H1 (cell line): Measurements from ENCODE around the gene PDE8A. TPM values are rescaled to one million over a fixed set of nuclear protein-coding genes. Genes with fewer than 3 reads are reported as not detected.

ENCODE experiments used
- CTCF ChIA-PET: fragments of 300-600 bp; sonication (Branson Sonifier 250); formaldehyde crosslinking; loops from one replicate; lab custom pipeline; 2021; ENCODE audit not compliant: partially characterized antibody; lab: Charles Lee
- POLR2A ChIA-PET: fragments of 300-600 bp; sonication (Branson Sonifier 250); formaldehyde crosslinking; loops from one replicate; lab custom pipeline; 2021; ENCODE audit warnings: inconsistent platforms; ENCODE audit not compliant: partially characterized antibody; lab: Charles Lee
- DNase-seq, 2 experiments: peaks; one replicate each; pipeline versions ENCODE4 v3.0.0 to v3.0.0-alpha.2; 2010 to 2022; ENCODE audit warnings: low spot score in 2 of 2, low read depth in 1 of 2, mixed read lengths in 1 of 2
- FAIRE-seq: peaks from 2 replicates; lab custom pipeline; 2011; peaks lifted over from hg19 to GRCh38; lab: Jason Lieb, UNC
- H2AFZ ChIP-seq: 2 replicates; pipeline ENCODE4 v1.8.1; 2012; ENCODE audit warnings: low read length, inconsistent platforms
- H2AK5ac ChIP-seq: 2 replicates; pipeline ENCODE4 v1.6.1; 2013; ENCODE audit warnings: low read depth, low read length
- H2BK120ac ChIP-seq: replicated peaks from 2 replicates; pipeline ENCODE3; 2013; ENCODE audit warnings: low read depth, low read length, inconsistent platforms
- H2BK12ac ChIP-seq: 2 replicates; pipeline ENCODE4 v1.6.1; 2013; ENCODE audit warnings: low read depth, low read length
- H2BK15ac ChIP-seq: 2 replicates; pipeline ENCODE4 v1.6.1; 2013; ENCODE audit warnings: low read length
- H2BK20ac ChIP-seq: 2 replicates; pipeline ENCODE4 v1.6.1; 2013; ENCODE audit warnings: low read length
- H2BK5ac ChIP-seq: 2 replicates; pipeline ENCODE4 v1.6.1; 2013; ENCODE audit warnings: low read depth, low read length
- H3K14ac ChIP-seq: 2 replicates; pipeline ENCODE4 v1.6.1; 2013; ENCODE audit warnings: inconsistent platforms; ENCODE audit not compliant: insufficient read length
- H3K18ac ChIP-seq: 2 replicates; pipeline ENCODE4 v1.6.1; 2013; ENCODE audit warnings: low read length; ENCODE audit errors: extremely low read depth
- H3K23ac ChIP-seq: 2 replicates; pipeline ENCODE4 v1.6.1; 2013; ENCODE audit warnings: inconsistent platforms; ENCODE audit not compliant: insufficient read length
- H3K23me2 ChIP-seq: 2 replicates; pipeline ENCODE4 v1.6.1; 2013; ENCODE audit warnings: low read depth, low read length
- H3K27ac ChIP-seq: 2 replicates; pipeline ENCODE4 v1.6.1; 2011; ENCODE audit warnings: low read depth, low read length, inconsistent platforms
- H3K27me3 ChIP-seq, 4 experiments: replicated peaks in 1 of 4; 1 replicate in 1 of 4; 2 replicates in 3 of 4; pipeline versions ENCODE4 v1.6.1 to v1.8.1; 2011 to 2013; ENCODE audit warnings: low read length in 3 of 4, mild to moderate bottlenecking in 3 of 4, inconsistent platforms in 2 of 4, mixed read lengths in 2 of 4, moderate library complexity in 1 of 4; ENCODE audit not compliant: control insufficient read depth in 3 of 4, insufficient read depth in 3 of 4; ENCODE audit errors: extremely low read depth in 1 of 4
- H3K36me3 ChIP-seq, 4 experiments: 2 replicates each; pipeline versions ENCODE4 v1.6.1 to v1.8.1; 2011 to 2013; ENCODE audit warnings: mild to moderate bottlenecking in 4 of 4, low read length in 3 of 4, moderate library complexity in 2 of 4, control low read depth in 1 of 4, inconsistent platforms in 1 of 4; ENCODE audit not compliant: insufficient read depth in 4 of 4, control insufficient read depth in 2 of 4
- H3K4ac ChIP-seq: replicated peaks from 2 replicates; pipeline ENCODE3; 2013; ENCODE audit warnings: low read length, low read depth, mixed read lengths, inconsistent platforms; ENCODE audit not compliant: insufficient read length
- H3K4me1 ChIP-seq, 4 experiments: replicated peaks in 1 of 4; 1 replicate in 1 of 4; 2 replicates in 3 of 4; pipeline versions ENCODE4 v1.6.1 to v1.8.1; 2011 to 2013; ENCODE audit warnings: low read length in 3 of 4, inconsistent platforms in 2 of 4, mixed read lengths in 1 of 4; ENCODE audit not compliant: insufficient read depth in 4 of 4, control insufficient read depth in 3 of 4
- H3K4me2 ChIP-seq, 2 experiments: 2 replicates each; pipeline versions ENCODE4 v1.6.1 to v1.8.1; 2011 to 2013; ENCODE audit warnings: low read depth in 2 of 2, low read length in 2 of 2, control low read depth in 1 of 2, inconsistent platforms in 1 of 2, mild to moderate bottlenecking in 1 of 2; ENCODE audit not compliant: insufficient read depth in 1 of 2
- H3K4me3 ChIP-seq, 4 experiments: fragments of 200-600, 300-600 bp in 1 of 4; sonication (generic), shearing (Covaris generic), sonication (Bioruptor Twin) in 1 of 4; 2 replicates each; pipeline versions ENCODE4 v1.5.1 to v1.8.1; 2011 to 2016; ENCODE audit warnings: low read length in 4 of 4, low read depth in 3 of 4, control low read depth in 2 of 4, inconsistent platforms in 2 of 4, mild to moderate bottlenecking in 2 of 4, mixed read lengths in 1 of 4, moderate library complexity in 1 of 4; ENCODE audit not compliant: insufficient read depth in 2 of 4; ENCODE audit errors: extremely low read depth in 1 of 4
- H3K56ac ChIP-seq: replicated peaks from 2 replicates; pipeline ENCODE3; 2013; ENCODE audit warnings: low read depth, mild to moderate bottlenecking, mixed read lengths, low read length, inconsistent platforms; ENCODE audit not compliant: insufficient read length
- H3K79me1 ChIP-seq: 2 replicates; pipeline ENCODE4 v1.6.1; 2013; ENCODE audit warnings: low read depth, low read length, control low read depth
- H3K79me2 ChIP-seq, 2 experiments: 2 replicates each; pipeline versions ENCODE4 v1.6.1 to v1.8.1; 2012 to 2013; ENCODE audit warnings: low read length in 2 of 2, mild to moderate bottlenecking in 2 of 2, inconsistent platforms in 1 of 2; ENCODE audit not compliant: insufficient read depth in 2 of 2, control insufficient read depth in 1 of 2
- H3K9ac ChIP-seq, 4 experiments: replicated peaks in 1 of 4; 1 replicate in 1 of 4; 2 replicates in 3 of 4; pipeline versions ENCODE4 v1.6.1 to v1.8.1; 2011 to 2013; ENCODE audit warnings: low read depth in 3 of 4, low read length in 3 of 4, control low read depth in 2 of 4, mild to moderate bottlenecking in 2 of 4, moderate library complexity in 2 of 4, inconsistent platforms in 1 of 4; ENCODE audit errors: extremely low read depth in 1 of 4
- H3K9me3 ChIP-seq, 2 experiments: 2 replicates each; pipeline versions ENCODE4 v1.6.1 to v1.8.1; 2012 to 2013; ENCODE audit warnings: mild to moderate bottlenecking in 2 of 2, moderate library complexity in 2 of 2, control low read depth in 1 of 2, inconsistent platforms in 1 of 2, low read depth in 1 of 2, low read length in 1 of 2, mixed read lengths in 1 of 2; ENCODE audit not compliant: insufficient read depth in 2 of 2
- H4K20me1 ChIP-seq, 2 experiments: replicated peaks in 1 of 2; 2 replicates each; pipeline versions ENCODE3 to v1.8.1; 2011 to 2013; ENCODE audit warnings: inconsistent platforms in 2 of 2, low read length in 2 of 2, mild to moderate bottlenecking in 1 of 2; ENCODE audit not compliant: insufficient read depth in 2 of 2, control insufficient read depth in 1 of 2
- H4K5ac ChIP-seq: 2 replicates; pipeline ENCODE4 v1.6.1; 2013; ENCODE audit warnings: low read length, low read depth, mixed read lengths, inconsistent platforms; ENCODE audit not compliant: insufficient read length
- H4K8ac ChIP-seq: 2 replicates; pipeline ENCODE4 v1.8.0; 2013; ENCODE audit warnings: mild to moderate bottlenecking, moderate library complexity, low read length, inconsistent platforms; ENCODE audit not compliant: insufficient read depth; ENCODE audit errors: extremely low read depth
- H4K91ac ChIP-seq: replicated peaks from 2 replicates; pipeline ENCODE3; 2013; ENCODE audit warnings: low read length, mixed read lengths, inconsistent platforms; ENCODE audit not compliant: insufficient read length
- ATF2 ChIP-seq: IDR thresholded peaks from 2 replicates; pipeline ENCODE4 v1.6.1; 2012; ENCODE audit warnings: low read length, inconsistent platforms
- GABPA ChIP-seq: IDR thresholded peaks from 2 replicates; pipeline ENCODE4 v1.6.1; 2011; ENCODE audit warnings: mild to moderate bottlenecking, low read length, moderate library complexity, borderline replicate concordance; ENCODE audit not compliant: insufficient read depth
- JUND ChIP-seq: IDR thresholded peaks from 2 replicates; pipeline ENCODE4 v1.6.1; 2011; ENCODE audit warnings: mild to moderate bottlenecking, improper control_type of control experiment, low read length
- KDM5A ChIP-seq: fragments of 200-600 bp; IDR thresholded peaks from 2 replicates; pipeline ENCODE4 v1.7.1; 2012; ENCODE audit warnings: mild to moderate bottlenecking, low read length, inconsistent platforms, mixed read lengths
- POU5F1 ChIP-seq: IDR thresholded peaks from 2 replicates; pipeline ENCODE4 v1.6.1; 2011; ENCODE audit warnings: low read depth, mild to moderate bottlenecking, low read length, moderate library complexity
- RNF2 ChIP-seq: fragments of 200-900, 300-1000 bp; sonication (generic); IDR thresholded peaks from 2 replicates; pipeline ENCODE4 v1.7.1; 2016; ENCODE audit warnings: borderline replicate concordance, low read depth, mild to moderate bottlenecking, antibody characterized with exemption, low read length; ENCODE audit not compliant: poor library complexity, severe bottlenecking; ENCODE audit errors: missing control alignments
- SIN3A ChIP-seq, 2 experiments: IDR thresholded peaks in 1 of 2; conservative IDR thresholded peaks in 1 of 2; 2 replicates each; pipeline ENCODE4 v1.6.1; 2011 to 2012; ENCODE audit warnings: low read length in 2 of 2, improper control_type of control experiment in 1 of 2, low read depth in 1 of 2, mild to moderate bottlenecking in 1 of 2
- SP4 ChIP-seq: IDR thresholded peaks from 2 replicates; pipeline ENCODE4 v1.6.1; 2012; ENCODE audit warnings: low read length, inconsistent platforms
- TBP ChIP-seq: IDR thresholded peaks from 2 replicates; pipeline ENCODE4 v1.6.1; 2011; ENCODE audit warnings: low read depth, low read length, improper control_type of control experiment
- TEAD4 ChIP-seq: IDR thresholded peaks from 2 replicates; pipeline ENCODE4 v1.6.1; 2012; ENCODE audit warnings: low read depth, low read length, inconsistent platforms, mixed read lengths
- WGBS, 2 experiments: shearing (Covaris generic) in 1 of 2; methylation state at CpG; one replicate each; pipeline versions ENCODE4 v1.1.6 to v1.1.7; 2013 to 2015; ENCODE audit warnings: low lambda C conversion rate in 2 of 2, mixed read lengths in 2 of 2, inconsistent platforms in 1 of 2, low coverage in 1 of 2, missing lambda C conversion rate in 1 of 2; ENCODE audit not compliant: insufficient replicate concordance in 2 of 2, insufficient coverage in 1 of 2, insufficient read length in 1 of 2; ENCODE audit errors: extremely low coverage in 1 of 2, missing lambda C conversion rate in 1 of 2; 5-methylcytosine and 5-hydroxymethylcytosine counted together
- polyA plus RNA-seq, 7 experiments: library from polyadenylated mRNA; depleted of rRNA in 3 of 7; stranded (reverse) in 5 of 7; unstranded in 2 of 7; fragments of >200 nt in 5 of 7; fragments of 200-250 nt in 2 of 7; gene quantifications; 1 replicate in 5 of 7; 2 replicates in 1 of 7; 4 replicates in 1 of 7; pipeline versions ENCODE4 v1.2.1 to v1.2.3, GENCODE V29; 2011 to 2013; ENCODE audit warnings: missing spikeins in 2 of 7, mixed read lengths in 2 of 7
- total RNA-seq: library from RNA; stranded (reverse); fragmentation: NEBNext Ultra II Directional; extraction: Animal tissue kit (Norgen Biotek cat#: 25700); gene quantifications from 2 replicates; pipeline ENCODE4 v1.2.1, GENCODE V29; 2021

PDE8A gene
- total and polyA plus RNA-seq, 2 of the 8 experiments (the other 6 are each of a cell fraction or from before 2014, with no cell fraction given): 6.9 to 7.8 TPM

- Histone ChIP-seq H2BK12ac (no peak overlapping the region), H2AFZ (no peak overlapping the region), H4K91ac (no peak overlapping the region), H3K36me3 (no peaks in the 10 kb centered on the region), H3K14ac (no peak overlapping the region), H3K18ac (no peak overlapping the region), H3K9me3 (no peaks in the 10 kb centered on the region), H2AK5ac (no peak overlapping the region), H3K27ac (no peak overlapping the region), H3K27me3 (no peaks in the 10 kb centered on the region), H3K23me2 (no peaks in the 10 kb centered on the region; the same call in 1 of the 2 replicates), H3K9ac (no peak overlapping the region), H4K5ac (no peak overlapping the region), H3K4ac (no peak overlapping the region), H2BK20ac (no peak overlapping the region), H2BK15ac (no peak overlapping the region), H3K79me2 (no peaks in the 10 kb centered on the region; a peak in 1 of 4 replicates), H3K56ac (no peak overlapping the region), H4K8ac (no peak overlapping the region), H3K4me1 (peaks cover 0 to 7% (median 5%) of the 10 kb centered on the region in 4 experiments; a peak in 3 of 7 replicates), H3K4me3 (no peak overlapping the region), H4K20me1 (no peaks in the 10 kb centered on the region), H3K23ac (no peak overlapping the region), H3K4me2 (no peak overlapping the region), H2BK5ac (no peak overlapping the region), H3K79me1 (peaks cover 2% of the 10 kb centered on the region; the same call in 1 of the 2 replicates), H2BK120ac (no peak overlapping the region)
- no peak for DNase-seq
- 94% methylated on average over 3 of the region's 3 CpGs; no CpG with 5 or more reads in 1 of the 2 experiments for WGBS, 2 experiments
- FAIRE-seq: no peak
- ChIA-PET POLR2A (no interaction called here), CTCF (interaction anchor here (1.2 to 2.1 kb wide), 7 partner anchors 9 to 220 kb away, joined by 3 to 8 read pairs (median 3); no protein-coding TSS in a partner anchor)
- TF ChIP-seq GABPA: no peak
- TF ChIP-seq TEAD4: no peak
- no peak for TF ChIP-seq TBP
- TF ChIP-seq SIN3A (conservative IDR thresholded peaks at IDR 0.05 in 1 of 2, IDR thresholded peaks at IDR 0.05 in 1 of 2; ENCODE audit: low read depth in 1 of 2, low read length in 2 of 2): no peak
- TF ChIP-seq SP4: no peak
- TF ChIP-seq JUND: no peak
- TF ChIP-seq POU5F1: no peak
- no peak for TF ChIP-seq KDM5A
- no peak for TF ChIP-seq ATF2
- no peak for TF ChIP-seq RNF2
Measured at GRCh38 chr15:85004550-85004949, 22.9 kb downstream of the PDE8A start.
